Common myeloid progenitor, CD34-positive (primary cell): ENCODE measurements around the gene GRK7.
A peak's percentile ranks its signal among the peaks of the same experiment; 100 is the strongest.

Experiments
- CTCF ChIA-PET: fragments of 350-600 bp; sonication (Branson Sonifier 250); formaldehyde crosslinking; loops from one replicate; lab custom pipeline; 2021; ENCODE audit warnings: antibody characterized with exemption; lab: Charles Lee
- POLR2A ChIA-PET: fragments of 350-600 bp; sonication (Branson Sonifier 250); formaldehyde crosslinking; loops from one replicate; lab custom pipeline; 2021; ENCODE audit warnings: antibody characterized with exemption; lab: Charles Lee
- DNase-seq, 3 donors: peaks; one replicate each; pipeline versions ENCODE4 v3.0.0 to v3.0.0-alpha.2; 2013
- H3K27ac ChIP-seq, 2 experiments: 1 replicate in 1 of 2; 2 replicates in 1 of 2; pipeline ENCODE4 v1.7.0; 2013; ENCODE audit warnings: inconsistent platforms in 2 of 2, low read length in 2 of 2, mild to moderate bottlenecking in 2 of 2, low read depth in 1 of 2, moderate library complexity in 1 of 2; ENCODE audit not compliant: severe bottlenecking in 2 of 2, insufficient read depth in 1 of 2, poor library complexity in 1 of 2
- H3K27me3 ChIP-seq, 5 experiments: replicated peaks in 2 of 5; 1 replicate in 3 of 5; 2 replicates in 2 of 5; pipeline versions ENCODE4 v1.6.1 to v1.7.0; 2013; ENCODE audit warnings: low read length in 4 of 5, mild to moderate bottlenecking in 2 of 5, moderate library complexity in 2 of 5, inconsistent platforms in 1 of 5; ENCODE audit not compliant: insufficient read depth in 5 of 5, control insufficient read depth in 4 of 5
- H3K36me3 ChIP-seq, 4 experiments: 1 replicate in 2 of 4; 2 replicates in 2 of 4; pipeline versions ENCODE4 v1.6.1 to v1.7.0; 2013; ENCODE audit warnings: low read length in 3 of 4, control low read depth in 1 of 4, mild to moderate bottlenecking in 1 of 4; ENCODE audit not compliant: control insufficient read depth in 4 of 4, insufficient read depth in 4 of 4
- H3K4me1 ChIP-seq, 4 experiments: 1 replicate in 3 of 4; 2 replicates in 1 of 4; pipeline versions ENCODE4 v1.6.1 to v1.7.1; 2013; ENCODE audit warnings: low read length in 3 of 4, mild to moderate bottlenecking in 3 of 4, control low read depth in 1 of 4, inconsistent platforms in 1 of 4, moderate library complexity in 1 of 4; ENCODE audit not compliant: control insufficient read depth in 4 of 4, insufficient read depth in 4 of 4; ENCODE audit errors: control extremely low read depth in 1 of 4
- H3K4me3 ChIP-seq, 7 experiments: 1 replicate in 4 of 7; 2 replicates in 3 of 7; pipeline versions ENCODE4 v1.5.1 to v1.7.0; 2013; ENCODE audit warnings: mild to moderate bottlenecking in 7 of 7, low read length in 6 of 7, moderate library complexity in 6 of 7, inconsistent platforms in 2 of 7, low read depth in 2 of 7, control low read depth in 1 of 7; ENCODE audit not compliant: insufficient read depth in 4 of 7, control insufficient read depth in 1 of 7; ENCODE audit errors: extremely low read depth in 1 of 7
- H3K9me3 ChIP-seq, 5 experiments: 1 replicate in 4 of 5; 2 replicates in 1 of 5; pipeline versions ENCODE4 v1.6.1 to v1.7.1; 2013; ENCODE audit warnings: low read length in 4 of 5, mild to moderate bottlenecking in 2 of 5, inconsistent platforms in 1 of 5, low read depth in 1 of 5, moderate library complexity in 1 of 5; ENCODE audit not compliant: control insufficient read depth in 4 of 5, insufficient read depth in 2 of 5; ENCODE audit errors: control extremely low read depth in 1 of 5
- WGBS: methylation state at CpG from one replicate; pipeline ENCODE4 v1.1.5; 2013; ENCODE audit not compliant: insufficient coverage; 5-methylcytosine and 5-hydroxymethylcytosine counted together

The GRK7 gene

GRCh38 chr3:141796081-141796888 lies 33.1 kb downstream of the GRK7 start:
- Histone ChIP-seq H3K36me3 (no peaks in the 10 kb centered on the region), H3K4me1 (peaks cover 7 to 62% (median 50%) of the 10 kb centered on the region in 4 experiments), H3K27me3 (no peaks in the 10 kb centered on the region), H3K27ac (peak overlapping the region; percentile 61 to 77), H3K9me3 (peaks cover 0 to 2% (median 0%) of the 10 kb centered on the region in 5 experiments), H3K4me3 (peak overlapping the region in 5 of 7 experiments; percentile 1 to 68 (median 44))
- ChIA-PET POLR2A (interaction anchor here (0.6 to 1.5 kb wide), 5 partner anchors 29 to 79 kb away, joined by 4 to 5 read pairs (median 4); partner anchors contain the start of gene RNF7), CTCF (interaction anchor here (0.6 to 3.4 kb wide), 16 partner anchors 8 to 113 kb away, joined by 3 to 18 read pairs (median 4); partner anchors contain the start of gene RNF7)
- whole genome bisulfite sequencing, result 5% methylated on average over 11 of the region's 11 CpGs
- peak; percentile 88 to 99 (median 98) for DNase-seq

- peak overlapping the region; percentile 61 to 77 for H3K27ac ChIP-seq
- ChIA-PET POLR2A (interaction anchor here (0.7 to 1.5 kb wide), 5 partner anchors 30 to 80 kb away, joined by 3 to 5 read pairs (median 4); partner anchors contain the start of genes ATP1B3 and RNF7), CTCF (interaction anchor here (0.6 to 3.4 kb wide), 21 partner anchors 8 to 114 kb away, joined by 3 to 18 read pairs (median 4); partner anchors contain the start of genes GRK7 and RNF7)
- peaks cover 7 to 62% (median 50%) of the 10 kb centered on the region in 4 experiments for H3K4me1 ChIP-seq
- no peaks in the 10 kb centered on the region for H3K36me3 ChIP-seq
- H3K27me3 ChIP-seq, result no peaks in the 10 kb centered on the region
- H3K9me3 ChIP-seq, result peaks cover 0 to 2% (median 0%) of the 10 kb centered on the region in 5 experiments
- H3K4me3 ChIP-seq, result peak overlapping the region in 6 of 7 experiments; percentile 2 to 68 (median 58)
- DNase-seq, result peak; percentile 75 to 94 (median 89)
- 4% methylated on average over 37 of the region's 49 CpGs for WGBS
Observed at GRCh38 chr3:141796889-141797781, 33.9 kb downstream of the GRK7 start.

GRCh38 chr3:141797819-141798447 lies 34.7 kb downstream of the GRK7 start:
- CTCF ChIA-PET, result interaction anchor here (0.7 to 3.4 kb wide), 11 partner anchors 8 to 79 kb away, joined by 3 to 18 read pairs (median 5); partner anchors contain the start of genes GRK7 and RNF7
- POLR2A ChIA-PET, result interaction anchor here (0.7 to 1.4 kb wide), 5 partner anchors 31 to 180 kb away, joined by 3 to 5 read pairs (median 4); partner anchors contain the start of genes ATP1B3 and RNF7

GRCh38 chr3:141798448-141798845 lies 35.2 kb downstream of the GRK7 start:
- POLR2A ChIA-PET, result interaction anchor here (0.7 kb wide), 1 partner anchor 180 kb away, joined by 3 read pairs; no protein-coding TSS in a partner anchor

More at GRCh38 chr3:141797819-141798447, 34.7 kb downstream of the GRK7 start:
- Histone ChIP-seq H3K36me3 (no peaks in the 10 kb centered on the region), H3K9me3 (peaks cover 0 to 2% (median 0%) of the 10 kb centered on the region in 5 experiments), H3K4me1 (peaks cover 7 to 62% (median 50%) of the 10 kb centered on the region in 4 experiments), H3K4me3 (peak overlapping the region in 6 of 7 experiments; percentile 2 to 68 (median 58)), H3K27ac (peak overlapping the region; percentile 61 to 77), H3K27me3 (no peaks in the 10 kb centered on the region)
- no peak for DNase-seq
- 36% methylated on average over 3 of the region's 10 CpGs for WGBS

GRCh38 chr3:141802316-141803077 lies 39.3 kb downstream of the GRK7 start:
- H3K27me3 ChIP-seq, result no peaks in the 10 kb centered on the region
- no peak overlapping the region for H3K27ac ChIP-seq
- H3K9me3 ChIP-seq, result peaks cover 0 to 2% (median 0%) of the 10 kb centered on the region in 5 experiments
- no peak for DNase-seq
- no peaks in the 10 kb centered on the region for H3K36me3 ChIP-seq
- ChIA-PET CTCF (interaction anchor here (0.8 to 2.1 kb wide), 3 partner anchors 11 to 64 kb away, joined by 3 to 5 read pairs (median 3); partner anchors contain the start of gene RNF7), POLR2A (no interaction called here)
- H3K4me3 ChIP-seq, result no peak overlapping the region
- peaks cover 3 to 26% (median 17%) of the 10 kb centered on the region in 4 experiments for H3K4me1 ChIP-seq
- WGBS, result 97% methylated on average over 5 of the region's 6 CpGs

More at GRCh38 chr3:141798448-141798845, 35.2 kb downstream of the GRK7 start:
- Histone ChIP-seq H3K36me3 (no peaks in the 10 kb centered on the region), H3K27me3 (no peaks in the 10 kb centered on the region), H3K9me3 (peaks cover 0 to 2% (median 0%) of the 10 kb centered on the region in 5 experiments), H3K4me1 (peaks cover 7 to 62% (median 50%) of the 10 kb centered on the region in 4 experiments), H3K4me3 (peak overlapping the region in 2 of 7 experiments; percentile 61 to 68), H3K27ac (peak overlapping the region in 1 of 2 experiments; percentile 77)
- WGBS, result 72% methylated on average over 11 of the region's 11 CpGs
- CTCF ChIA-PET, result interaction anchor here (1.2 to 3.4 kb wide), 6 partner anchors 30 to 79 kb away, joined by 4 to 18 read pairs (median 5); partner anchors contain the start of genes GRK7 and RNF7
- DNase-seq, result peak in 2 of 3 donors; percentile 32 to 48
